Activated CD4-positive, alpha-beta T cell treated with anti-CD3 and anti-CD28 coated beads, Interleukin-2, Interleukin-4, amounts not matched to agents 100 ng/mL and 50 ng/mL, durations not matched to agents 16 hours and 8 hours (primary cell): ENCODE measurements around the gene SMAD1.
"Not testable (repeated sequence)": the region's sequence is repeated elsewhere in the genome, so short reads cannot be mapped to it uniquely, and the experiment has no call there.

Experiments
- DNase-seq: peaks from one replicate; pipeline ENCODE4 v3.0.0-alpha.2; 2020; ENCODE audit warnings: low spot score

Gene SMAD1

GRCh38 chr4:145564540-145564939, 82.9 kb downstream of the SMAD1 start:
- DNase-seq = no peak

DNA sequence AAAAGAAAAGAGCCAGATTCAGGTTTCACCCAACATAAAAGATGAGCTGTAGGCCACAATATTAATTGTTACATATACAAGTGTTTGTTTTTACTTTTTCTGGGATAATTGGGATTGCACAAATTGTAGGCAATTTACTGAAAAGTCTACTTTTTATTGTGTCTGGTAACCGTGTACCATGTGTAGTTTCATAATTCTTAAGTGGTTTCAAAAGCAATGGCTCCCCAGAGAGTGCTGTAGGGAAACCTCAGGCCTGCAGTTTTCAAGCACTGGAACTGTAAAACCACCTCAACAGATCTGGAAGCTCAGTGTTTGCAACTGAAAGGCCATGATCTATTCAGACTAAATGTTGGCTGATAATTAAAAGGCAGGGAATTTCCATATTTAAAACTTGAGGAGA, 83.7 kb downstream of the SMAD1 start:
- DNase-seq = no peak

- DNase-seq = no peak
These were observed 84.5 kb downstream of the SMAD1 start for GRCh38 chr4:145566086-145566708.

DNA sequence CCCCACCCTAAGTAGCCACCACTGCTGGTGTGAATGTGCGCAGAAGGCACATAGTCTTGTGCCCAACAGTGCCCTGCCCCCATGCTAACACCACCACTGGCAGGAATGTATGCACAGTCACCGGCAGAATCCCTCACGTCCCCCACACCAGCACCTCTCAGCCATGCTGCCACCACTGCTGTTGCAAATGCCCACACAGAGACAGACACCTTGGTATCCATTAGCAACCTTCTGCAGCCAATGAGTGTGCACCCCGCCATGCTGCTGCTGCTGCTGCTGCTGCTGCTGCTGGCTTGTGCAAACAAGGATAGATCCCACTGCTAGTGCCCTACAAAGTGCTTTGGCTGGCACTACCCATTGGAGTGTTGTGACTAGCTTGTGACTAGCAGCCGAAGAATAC, 85.1 kb downstream of the SMAD1 start:
- no peak for DNase-seq

DNA sequence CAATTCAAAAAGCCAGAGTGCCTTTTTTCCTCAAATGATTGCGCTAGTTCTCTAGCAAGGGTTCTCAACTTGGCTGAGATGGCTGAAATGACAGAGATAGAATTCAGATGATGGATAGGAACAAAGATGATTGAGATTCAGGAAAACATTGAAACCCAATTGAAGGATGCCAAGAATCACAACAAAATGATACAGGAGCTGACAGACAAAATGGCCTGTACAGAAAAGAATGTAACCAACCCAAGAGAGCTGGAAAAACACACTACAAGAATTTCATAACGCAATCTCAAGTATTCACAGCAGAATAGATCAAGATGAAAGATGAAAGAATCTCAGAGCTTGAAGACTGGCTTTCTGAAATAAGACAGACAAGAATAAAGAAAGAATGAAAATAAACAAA, 85.9 kb downstream of the SMAD1 start:
- DNase-seq = no peak

DNA sequence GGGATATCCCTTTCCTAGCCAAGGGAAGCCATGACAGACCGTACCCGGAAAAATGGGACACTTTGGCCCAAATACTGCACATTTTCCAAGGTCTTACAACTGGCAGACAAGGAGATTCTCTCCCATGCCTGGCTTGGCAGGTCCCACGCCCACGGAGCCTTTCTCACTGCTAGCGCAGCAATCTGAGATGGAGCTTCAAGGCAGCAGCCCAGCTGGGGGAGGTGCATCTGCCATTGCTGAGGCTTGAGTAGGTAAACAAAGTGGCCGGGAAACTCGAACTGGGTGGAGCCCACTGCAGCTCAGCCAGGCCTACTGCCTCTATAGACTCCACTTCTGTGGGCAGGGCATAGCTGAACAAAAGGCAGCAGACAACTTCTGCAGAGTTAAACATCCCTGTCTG, 92.9 kb downstream of the SMAD1 start:
- DNase-seq = not testable (repeated sequence)

DNA sequence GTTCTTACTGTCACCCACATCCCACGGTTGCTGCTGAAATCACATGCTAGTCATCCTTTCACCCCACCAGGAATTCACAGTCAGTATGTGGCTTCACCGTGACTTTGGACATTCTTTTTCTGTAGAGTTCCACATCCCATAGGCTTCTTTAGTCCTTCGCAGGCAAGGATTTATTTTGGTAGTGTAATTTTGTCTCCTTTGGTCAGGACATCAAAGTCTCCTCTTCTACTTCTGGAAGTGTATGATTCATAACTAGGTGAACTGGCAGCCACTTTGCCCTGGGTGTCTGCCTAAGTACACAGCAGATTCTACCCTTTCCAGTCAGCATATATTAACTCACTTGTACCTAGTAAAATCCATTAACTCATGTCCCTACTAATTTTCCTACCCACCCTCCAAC, 99.3 kb downstream of the SMAD1 start:
- DNase-seq = no peak

- DNase-seq = no peak
These were observed 101.8 kb downstream of the SMAD1 start for GRCh38 chr4:145583191-145584055.

GRCh38 chr4:145587088-145587754, 105.6 kb downstream of the SMAD1 start:
- DNase-seq = no peak

- not testable (repeated sequence) for DNase-seq
These were observed 107.7 kb downstream of the SMAD1 start for GRCh38 chr4:145589381-145589780.

DNA sequence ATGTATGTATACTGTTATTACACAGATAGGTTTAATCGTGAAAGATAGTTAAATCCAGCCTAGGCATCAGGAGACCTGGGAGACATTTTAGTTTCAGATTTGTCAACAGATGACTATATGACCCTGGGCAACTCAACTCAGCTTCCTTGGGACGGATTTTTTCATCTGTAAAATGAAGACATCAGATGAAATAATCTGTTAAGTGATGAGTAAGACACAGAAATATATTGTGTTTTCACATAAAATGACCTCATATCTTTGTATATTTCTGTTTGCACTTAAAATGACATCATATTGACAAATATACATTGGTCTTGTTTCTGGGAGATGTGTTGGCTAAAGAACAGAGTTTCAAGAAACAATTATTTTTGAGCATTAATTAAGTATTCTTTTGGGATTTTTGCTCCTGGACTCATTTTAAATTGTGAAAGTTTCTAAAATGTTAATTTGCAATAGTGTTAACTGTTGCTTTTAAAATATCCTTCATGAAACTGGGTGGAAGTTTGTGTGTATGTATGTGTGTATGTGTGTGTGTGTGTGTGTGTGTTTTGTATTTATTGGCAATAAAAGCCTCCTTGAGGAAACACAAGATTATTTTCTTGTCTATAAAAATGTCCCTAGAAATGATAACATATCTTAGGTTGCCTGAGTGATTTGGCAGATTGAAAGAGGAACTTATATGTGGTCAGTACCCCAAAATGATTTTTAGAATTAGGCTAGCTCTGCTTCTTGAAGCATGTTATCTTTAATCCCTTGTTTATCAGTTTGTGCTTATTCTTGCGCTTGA, 108.5 kb downstream of the SMAD1 start:
- DNase-seq = no peak

- no peak for DNase-seq
These were observed 120.6 kb downstream of the SMAD1 start for GRCh38 chr4:145602129-145602760.

DNA sequence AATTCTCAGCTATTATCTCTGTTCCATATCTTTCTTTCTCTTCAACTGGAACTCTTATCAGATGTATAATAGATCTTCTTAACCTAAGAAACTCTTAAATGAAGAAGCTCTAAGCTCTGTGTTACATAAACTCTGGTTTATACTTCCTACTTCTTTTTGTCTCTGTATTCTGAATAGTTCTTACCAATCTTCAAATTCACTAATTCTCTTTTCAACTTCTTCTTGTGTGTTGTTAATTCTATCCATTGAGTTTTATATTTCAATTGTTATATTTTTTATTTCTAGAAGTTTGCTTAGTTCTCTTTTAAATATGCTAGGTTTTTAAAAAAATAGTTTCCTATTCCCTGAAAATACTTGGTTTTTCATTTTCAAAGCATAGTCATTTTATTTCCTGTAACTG, 124.3 kb downstream of the SMAD1 start:
- no peak for DNase-seq
